HepG2 (cell line): Measurements from ENCODE around the gene AGTPBP1. TPM values are rescaled to one million over a fixed set of nuclear protein-coding genes. Genes with fewer than 3 reads are reported as not detected.

Experiments used
- ARNTL ChIP-seq: sonication (generic); formaldehyde crosslinking; IDR thresholded peaks from 2 replicates; pipeline ENCODE4 v1.4.0; 2020; ENCODE audit warnings: mild to moderate bottlenecking, missing genetic modification reagents
- CBX2 ChIP-seq, 2 experiments: fragments of 200-600 bp in 1 of 2; sonication (generic); formaldehyde crosslinking in 1 of 2; IDR thresholded peaks; 2 replicates each; pipeline versions ENCODE4 v1.7.0 to v1.8.1; 2018 to 2022; ENCODE audit warnings: low read depth in 2 of 2, low read length in 1 of 2, mild to moderate bottlenecking in 1 of 2, missing genetic modification reagents in 1 of 2
- FOXA1 ChIP-seq, 2 experiments: fragments of 450-650 bp in 1 of 2; sonication (generic) in 1 of 2; formaldehyde crosslinking in 1 of 2; IDR thresholded peaks; 2 replicates each; pipeline versions ENCODE4 v1.4.0 to v1.6.1; 2016 to 2020; ENCODE audit warnings: missing genetic modification reagents in 1 of 2
- HMGA1 ChIP-seq: sonication (generic); formaldehyde crosslinking; conservative IDR thresholded peaks from 2 replicates; pipeline ENCODE4 v1.4.0; 2020; ENCODE audit warnings: missing genetic modification reagents
- IRF2 ChIP-seq: IDR thresholded peaks from 2 replicates; pipeline ENCODE4 v1.6.1; 2018; ENCODE audit warnings: missing genetic modification reagents, missing compliant biosample characterization
- MAF1 ChIP-seq: sonication (generic); formaldehyde crosslinking; IDR thresholded peaks from 2 replicates; pipeline ENCODE4 v1.5.0; 2020; ENCODE audit warnings: missing genetic modification reagents, borderline replicate concordance
- SOX13 ChIP-seq, 3 experiments: fragments of 450-650 bp in 1 of 3; sonication (generic) in 1 of 3; formaldehyde crosslinking in 1 of 3; IDR thresholded peaks in 2 of 3; conservative IDR thresholded peaks in 1 of 3; 2 replicates each; pipeline versions ENCODE4 v1.5.0 to v1.6.1; 2016 to 2020; ENCODE audit warnings: antibody characterized with exemption in 1 of 3, mild to moderate bottlenecking in 1 of 3, missing compliant biosample characterization in 1 of 3, missing genetic modification reagents in 1 of 3, moderate library complexity in 1 of 3
- SP4 ChIP-seq: sonication (generic); formaldehyde crosslinking; IDR thresholded peaks from 2 replicates; pipeline ENCODE4 v1.8.1; 2023; ENCODE audit warnings: mild to moderate bottlenecking, missing genetic modification reagents
- TP53 ChIP-seq: sonication (generic); formaldehyde crosslinking; conservative IDR thresholded peaks from 2 replicates; pipeline ENCODE4 v1.4.0; 2020; ENCODE audit warnings: missing genetic modification reagents
- XBP1 ChIP-seq: sonication (generic); formaldehyde crosslinking; IDR thresholded peaks from 2 replicates; pipeline ENCODE4 v1.5.0; 2020; ENCODE audit warnings: missing genetic modification reagents
- ZBTB21 ChIP-seq: sonication (generic); formaldehyde crosslinking; IDR thresholded peaks from 2 replicates; pipeline ENCODE4 v1.4.0; 2020; ENCODE audit warnings: missing genetic modification reagents
- ZNF136 ChIP-seq: sonication (generic); formaldehyde crosslinking; IDR thresholded peaks from 2 replicates; pipeline ENCODE4 v1.8.1; 2022; ENCODE audit warnings: low read depth, mild to moderate bottlenecking, moderate library complexity, missing genetic modification reagents
- ZNF337 ChIP-seq: sonication (generic); formaldehyde crosslinking; IDR thresholded peaks from 2 replicates; pipeline ENCODE4 v1.5.1; 2020; ENCODE audit warnings: missing genetic modification reagents, low read depth, mild to moderate bottlenecking, borderline replicate concordance
- ZNF510 ChIP-seq: sonication (generic); formaldehyde crosslinking; IDR thresholded peaks from 2 replicates; pipeline ENCODE4 v1.4.0; 2020; ENCODE audit warnings: low read depth, mild to moderate bottlenecking, missing genetic modification reagents
- ZNF543 ChIP-seq: sonication (generic); formaldehyde crosslinking; IDR thresholded peaks from 2 replicates; pipeline ENCODE4 v1.4.0; 2020; ENCODE audit warnings: mild to moderate bottlenecking, missing genetic modification reagents
- ZNF546 ChIP-seq: sonication (generic); formaldehyde crosslinking; conservative IDR thresholded peaks from 2 replicates; pipeline ENCODE4 v1.8.1; 2023; ENCODE audit warnings: mild to moderate bottlenecking, missing genetic modification reagents
- ZNF562 ChIP-seq: sonication (generic); formaldehyde crosslinking; IDR thresholded peaks from 2 replicates; pipeline ENCODE4 v1.8.0; 2022; ENCODE audit warnings: missing genetic modification reagents, borderline replicate concordance
- polyA plus RNA-seq, 8 experiments: library from polyadenylated mRNA; depleted of rRNA in 3 of 8; stranded (reverse) in 7 of 8; unstranded in 1 of 8; fragments of >200 nt; fragmentation: Illumina TruSeq in 4 of 8; extraction: Trizol in 4 of 8; gene quantifications; 2 replicates each; pipeline versions ENCODE4 v1.2.1 to v1.2.3, GENCODE V29; 2011 to 2016; ENCODE audit warnings: low read depth in 4 of 8, missing spikeins in 1 of 8, mixed read lengths in 1 of 8; ENCODE audit not compliant: insufficient read depth in 1 of 8
- total RNA-seq, 5 experiments: library from RNA; depleted of rRNA; stranded (reverse); fragments of >200 nt; fragmentation: Illumina TruSeq; extraction: Trizol; gene quantifications; 2 replicates each; pipeline ENCODE4 v1.2.3, GENCODE V29; 2016; ENCODE audit warnings: low read depth in 1 of 5
- TF ChIP-seq, protein P1 (sequence below): sonication (generic); formaldehyde crosslinking; IDR thresholded peaks from 2 replicates; pipeline ENCODE4 v1.5.0; 2020; ENCODE audit warnings: mild to moderate bottlenecking, missing genetic modification reagents
- TF ChIP-seq, protein P2 (sequence below): sonication (generic); formaldehyde crosslinking; IDR thresholded peaks from 2 replicates; pipeline ENCODE4 v1.8.1; 2023; ENCODE audit warnings: mild to moderate bottlenecking, missing genetic modification reagents
- TF ChIP-seq, protein P3 (sequence below): sonication (generic); formaldehyde crosslinking; IDR thresholded peaks from 2 replicates; pipeline ENCODE4 v1.4.0; 2020; ENCODE audit warnings: missing genetic modification reagents
- TF ChIP-seq, protein P4 (sequence below): sonication (generic); formaldehyde crosslinking; IDR thresholded peaks from 2 replicates; pipeline ENCODE4 v1.4.0; 2020; ENCODE audit warnings: missing genetic modification reagents, mild to moderate bottlenecking, borderline replicate concordance

The AGTPBP1 gene
- total and polyA plus RNA-seq, 2 of the 13 experiments (the other 11 are each of a cell fraction or from before 2014, with no cell fraction given), result 9.7 to 22.3 TPM

DNA sequence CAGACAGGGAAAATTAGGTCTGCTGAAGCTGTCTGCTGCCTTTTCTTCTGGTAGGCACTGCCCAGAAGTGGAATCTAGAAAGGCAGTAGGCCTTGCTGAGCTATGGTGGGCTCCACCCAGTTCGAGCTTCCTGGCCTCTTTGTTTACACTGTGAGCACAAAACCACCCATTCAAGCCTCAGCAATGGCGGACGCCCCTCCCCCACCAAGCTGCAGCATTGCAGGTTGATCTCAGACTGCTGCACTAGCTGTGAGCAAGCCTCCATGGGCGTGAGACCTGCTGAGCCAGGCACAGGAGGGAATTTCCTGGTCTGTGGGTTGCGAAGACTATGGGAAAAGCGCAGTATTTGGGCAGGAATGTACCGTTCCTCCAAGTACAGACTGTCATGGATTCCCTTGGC, 18.5 kb downstream of the AGTPBP1 start (continued):
- TF ChIP-seq ZNF337 (CRISPR knock-in tag) (no peak), FOXA1 (IDR thresholded peaks at IDR 0.05) (no peak), FOXA1 (CRISPR knock-in tag; IDR thresholded peaks at IDR 0.05) (peak; percentile 94), MAF1 (no peak), XBP1 (no peak), ZNF543 (CRISPR knock-in tag) (no peak), ZNF510 (CRISPR knock-in tag) (no peak), SP4 (no peak), ZNF546 (CRISPR knock-in tag) (no peak), CBX2 (IDR thresholded peaks at IDR 0.05; ENCODE audit: low read depth, low read length) (no peak), CBX2 (CRISPR knock-in tag; IDR thresholded peaks at IDR 0.05; ENCODE audit: low read depth) (no peak), SOX13 (IDR thresholded peaks at IDR 0.05) (no peak), SOX13 (CRISPR knock-in tag; conservative IDR thresholded peaks at IDR 0.05 in 1 of 2, IDR thresholded peaks at IDR 0.05 in 1 of 2) (peak in 1 of 2 experiments; percentile 64; a peak in 1 of 4 replicates), ZNF136 (no peak), TP53 (CRISPR knock-in tag) (0 out of 2 replicates have a peak, but pooled peaks have one; percentile 43), ZBTB21 (CRISPR knock-in tag) (no peak), ARNTL (CRISPR knock-in tag) (no peak), HMGA1 (CRISPR knock-in tag) (no peak), IRF2 (CRISPR knock-in tag) (no peak), ZNF562 (CRISPR knock-in tag) (no peak)
- TF ChIP-seq, protein P1, sequence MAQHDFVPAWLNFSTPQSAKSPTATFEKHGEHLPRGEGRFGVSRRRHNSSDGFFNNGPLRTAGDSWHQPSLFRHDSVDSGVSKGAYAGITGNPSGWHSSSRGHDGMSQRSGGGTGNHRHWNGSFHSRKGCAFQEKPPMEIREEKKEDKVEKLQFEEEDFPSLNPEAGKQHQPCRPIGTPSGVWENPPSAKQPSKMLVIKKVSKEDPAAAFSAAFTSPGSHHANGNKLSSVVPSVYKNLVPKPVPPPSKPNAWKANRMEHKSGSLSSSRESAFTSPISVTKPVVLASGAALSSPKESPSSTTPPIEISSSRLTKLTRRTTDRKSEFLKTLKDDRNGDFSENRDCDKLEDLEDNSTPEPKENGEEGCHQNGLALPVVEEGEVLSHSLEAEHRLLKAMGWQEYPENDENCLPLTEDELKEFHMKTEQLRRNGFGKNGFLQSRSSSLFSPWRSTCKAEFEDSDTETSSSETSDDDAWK (CRISPR knock-in tag), result no peak
- TF ChIP-seq, protein P2, sequence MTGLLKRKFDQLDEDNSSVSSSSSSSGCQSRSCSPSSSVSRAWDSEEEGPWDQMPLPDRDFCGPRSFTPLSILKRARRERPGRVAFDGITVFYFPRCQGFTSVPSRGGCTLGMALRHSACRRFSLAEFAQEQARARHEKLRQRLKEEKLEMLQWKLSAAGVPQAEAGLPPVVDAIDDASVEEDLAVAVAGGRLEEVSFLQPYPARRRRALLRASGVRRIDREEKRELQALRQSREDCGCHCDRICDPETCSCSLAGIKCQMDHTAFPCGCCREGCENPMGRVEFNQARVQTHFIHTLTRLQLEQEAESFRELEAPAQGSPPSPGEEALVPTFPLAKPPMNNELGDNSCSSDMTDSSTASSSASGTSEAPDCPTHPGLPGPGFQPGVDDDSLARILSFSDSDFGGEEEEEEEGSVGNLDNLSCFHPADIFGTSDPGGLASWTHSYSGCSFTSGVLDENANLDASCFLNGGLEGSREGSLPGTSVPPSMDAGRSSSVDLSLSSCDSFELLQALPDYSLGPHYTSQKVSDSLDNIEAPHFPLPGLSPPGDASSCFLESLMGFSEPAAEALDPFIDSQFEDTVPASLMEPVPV (CRISPR knock-in tag), result 0 out of 2 replicates have a peak, but pooled peaks have one; percentile 67
- TF ChIP-seq, protein P3, sequence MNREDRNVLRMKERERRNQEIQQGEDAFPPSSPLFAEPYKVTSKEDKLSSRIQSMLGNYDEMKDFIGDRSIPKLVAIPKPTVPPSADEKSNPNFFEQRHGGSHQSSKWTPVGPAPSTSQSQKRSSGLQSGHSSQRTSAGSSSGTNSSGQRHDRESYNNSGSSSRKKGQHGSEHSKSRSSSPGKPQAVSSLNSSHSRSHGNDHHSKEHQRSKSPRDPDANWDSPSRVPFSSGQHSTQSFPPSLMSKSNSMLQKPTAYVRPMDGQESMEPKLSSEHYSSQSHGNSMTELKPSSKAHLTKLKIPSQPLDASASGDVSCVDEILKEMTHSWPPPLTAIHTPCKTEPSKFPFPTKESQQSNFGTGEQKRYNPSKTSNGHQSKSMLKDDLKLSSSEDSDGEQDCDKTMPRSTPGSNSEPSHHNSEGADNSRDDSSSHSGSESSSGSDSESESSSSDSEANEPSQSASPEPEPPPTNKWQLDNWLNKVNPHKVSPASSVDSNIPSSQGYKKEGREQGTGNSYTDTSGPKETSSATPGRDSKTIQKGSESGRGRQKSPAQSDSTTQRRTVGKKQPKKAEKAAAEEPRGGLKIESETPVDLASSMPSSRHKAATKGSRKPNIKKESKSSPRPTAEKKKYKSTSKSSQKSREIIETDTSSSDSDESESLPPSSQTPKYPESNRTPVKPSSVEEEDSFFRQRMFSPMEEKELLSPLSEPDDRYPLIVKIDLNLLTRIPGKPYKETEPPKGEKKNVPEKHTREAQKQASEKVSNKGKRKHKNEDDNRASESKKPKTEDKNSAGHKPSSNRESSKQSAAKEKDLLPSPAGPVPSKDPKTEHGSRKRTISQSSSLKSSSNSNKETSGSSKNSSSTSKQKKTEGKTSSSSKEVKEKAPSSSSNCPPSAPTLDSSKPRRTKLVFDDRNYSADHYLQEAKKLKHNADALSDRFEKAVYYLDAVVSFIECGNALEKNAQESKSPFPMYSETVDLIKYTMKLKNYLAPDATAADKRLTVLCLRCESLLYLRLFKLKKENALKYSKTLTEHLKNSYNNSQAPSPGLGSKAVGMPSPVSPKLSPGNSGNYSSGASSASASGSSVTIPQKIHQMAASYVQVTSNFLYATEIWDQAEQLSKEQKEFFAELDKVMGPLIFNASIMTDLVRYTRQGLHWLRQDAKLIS, result no peak
- TF ChIP-seq, protein P4, sequence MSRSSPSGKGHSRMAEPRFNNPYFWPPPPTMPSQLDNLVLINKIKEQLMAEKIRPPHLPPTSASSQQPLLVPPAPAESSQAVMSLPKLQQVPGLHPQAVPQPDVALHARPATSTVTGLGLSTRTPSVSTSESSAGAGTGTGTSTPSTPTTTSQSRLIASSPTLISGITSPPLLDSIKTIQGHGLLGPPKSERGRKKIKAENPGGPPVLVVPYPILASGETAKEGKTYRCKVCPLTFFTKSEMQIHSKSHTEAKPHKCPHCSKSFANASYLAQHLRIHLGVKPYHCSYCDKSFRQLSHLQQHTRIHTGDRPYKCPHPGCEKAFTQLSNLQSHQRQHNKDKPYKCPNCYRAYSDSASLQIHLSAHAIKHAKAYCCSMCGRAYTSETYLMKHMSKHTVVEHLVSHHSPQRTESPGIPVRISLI, result no peak
